ENCODE data around the gene GMDS.

GMDS gene

GRCh38 chr6:1800845-1801244 lies 444.6 kb downstream of the GMDS start:
- no peak for DNase-seq (ENCODE audit: low read depth)

- DNase-seq (ENCODE audit: low read depth): no peak
Observed at GRCh38 chr6:1798965-1799325, 446.5 kb downstream of the GMDS start.

GRCh38 chr6:1798303-1798964 lies 447.0 kb downstream of the GMDS start:
- DNase-seq (ENCODE audit: low read depth): no peak

- DNase-seq (ENCODE audit: low read depth): no peak
Observed at GRCh38 chr6:1797801-1798200, 447.6 kb downstream of the GMDS start.

- no peak for DNase-seq (ENCODE audit: low read depth)
Observed at GRCh38 chr6:1796706-1797529, 448.5 kb downstream of the GMDS start.

- no peak for DNase-seq (ENCODE audit: low read depth)
Observed at GRCh38 chr6:1795910-1796309, 449.5 kb downstream of the GMDS start.

GRCh38 chr6:1792989-1793388 lies 452.4 kb downstream of the GMDS start:
- no peak for DNase-seq (ENCODE audit: low read depth)

GRCh38 chr6:1790684-1791083 lies 454.7 kb downstream of the GMDS start:
- no peak for DNase-seq (ENCODE audit: low read depth)

GRCh38 chr6:1789092-1789491 lies 456.3 kb downstream of the GMDS start:
- DNase-seq (ENCODE audit: low read depth): no peak

- peak; percentile 24 for DNase-seq (ENCODE audit: low read depth)
Observed at GRCh38 chr6:1787894-1788293, 457.5 kb downstream of the GMDS start.

GRCh38 chr6:1786455-1787453 lies 458.7 kb downstream of the GMDS start:
- no peak for DNase-seq (ENCODE audit: low read depth)

- no peak for DNase-seq (ENCODE audit: low read depth)
Observed at GRCh38 chr6:1784422-1784884, 461.0 kb downstream of the GMDS start.

GRCh38 chr6:1781817-1782184 lies 463.6 kb downstream of the GMDS start:
- DNase-seq (ENCODE audit: low read depth): no peak

GRCh38 chr6:1781152-1781816 lies 464.1 kb downstream of the GMDS start:
- no peak for DNase-seq (ENCODE audit: low read depth)

- DNase-seq (ENCODE audit: low read depth): no peak
Observed at GRCh38 chr6:1780251-1780867, 465.0 kb downstream of the GMDS start.

- DNase-seq (ENCODE audit: low read depth): no peak
Observed at GRCh38 chr6:1778686-1779235, 466.6 kb downstream of the GMDS start.

GRCh38 chr6:1777921-1778685 lies 467.3 kb downstream of the GMDS start:
- no peak for DNase-seq (ENCODE audit: low read depth)

- DNase-seq (ENCODE audit: low read depth): no peak
Observed at GRCh38 chr6:1775441-1775840, 470.0 kb downstream of the GMDS start.

GRCh38 chr6:1774226-1774915 lies 471.0 kb downstream of the GMDS start:
- no peak for DNase-seq (ENCODE audit: low read depth)

- no peak for DNase-seq (ENCODE audit: low read depth)
Observed at GRCh38 chr6:1773700-1774099, 471.7 kb downstream of the GMDS start.

Data from fibroblast of the conjunctiva (primary cell).